CD4-positive, alpha-beta T cell treated with Interleukin-17A for 1 hour (primary cell): ENCODE results near the gene PTK6.

Experiments
- DNase-seq: peaks from one replicate; pipeline ENCODE4 v3.0.0-alpha.2; 2020

The PTK6 gene

GRCh38 chr20:63542696-63543095, 5.5 kb upstream of the PTK6 start:
- no peak for DNase-seq

GRCh38 chr20:63542031-63542559, 4.9 kb upstream of the PTK6 start:
- DNase-seq, result no peak

GRCh38 chr20:63541371-63541770, 4.2 kb upstream of the PTK6 start:
- no peak for DNase-seq

- no peak for DNase-seq
Observed at GRCh38 chr20:63540417-63541186, 3.4 kb upstream of the PTK6 start.

GRCh38 chr20:63539441-63540370, 2.5 kb upstream of the PTK6 start:
- DNase-seq, result no peak

- no peak for DNase-seq
Observed at GRCh38 chr20:63539092-63539430, 1.9 kb upstream of the PTK6 start.

GRCh38 chr20:63538204-63539091, 1.3 kb upstream of the PTK6 start:
- DNase-seq, result peak; percentile 73

GRCh38 chr20:63537525-63538203, 488 bp upstream of the PTK6 start:
- DNase-seq, result peak; percentile 97

GRCh38 chr20:63536241-63536977, 767 bp downstream of the PTK6 start:
- no peak for DNase-seq

GRCh38 chr20:63534831-63535651, 2.1 kb downstream of the PTK6 start:
- no peak for DNase-seq

GRCh38 chr20:63534427-63534830, 2.7 kb downstream of the PTK6 start:
- DNase-seq, result no peak

GRCh38 chr20:63533871-63534393, 3.2 kb downstream of the PTK6 start:
- DNase-seq, result no peak

GRCh38 chr20:63533388-63533787, 3.8 kb downstream of the PTK6 start:
- DNase-seq, result no peak

GRCh38 chr20:63532449-63532971, 4.7 kb downstream of the PTK6 start:
- DNase-seq, result no peak

- DNase-seq, result no peak
Observed at GRCh38 chr20:63531686-63532448, 5.3 kb downstream of the PTK6 start.

GRCh38 chr20:63530788-63531160, 6.4 kb downstream of the PTK6 start:
- no peak for DNase-seq

- no peak for DNase-seq
Observed at GRCh38 chr20:63529861-63530787, 7.1 kb downstream of the PTK6 start.
